GM15510 (cell line): ENCODE results near the gene SYT6.

Experiments used
- POLR2A ChIP-seq: IDR thresholded peaks from 3 replicates; pipeline ENCODE4 v1.6.1; 2011; ENCODE audit warnings: borderline replicate concordance; ENCODE audit not compliant: insufficient read length; ENCODE audit errors: extremely low read depth

SYT6 gene

DNA sequence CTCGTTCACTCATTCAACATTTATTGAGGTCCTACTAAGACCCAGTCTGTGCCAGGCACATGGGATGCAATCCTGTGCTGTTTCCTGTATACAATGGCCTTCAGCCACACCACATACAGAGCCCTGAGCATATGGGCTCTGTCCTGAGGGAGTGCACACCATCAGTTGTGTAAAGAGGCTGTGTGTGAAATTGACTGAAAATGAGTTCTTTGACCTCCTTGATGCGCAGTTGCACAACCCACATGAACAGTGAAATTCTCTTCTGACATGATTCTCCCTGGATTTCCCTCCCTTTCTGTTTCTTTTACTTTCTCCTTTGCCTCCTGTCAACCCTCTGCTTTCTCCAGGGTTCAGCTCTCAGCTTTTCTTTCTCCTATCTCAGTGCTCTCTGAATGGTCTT lies 6.3 kb upstream of the SYT6 start:
- TF ChIP-seq POLR2A, result no peak

DNA sequence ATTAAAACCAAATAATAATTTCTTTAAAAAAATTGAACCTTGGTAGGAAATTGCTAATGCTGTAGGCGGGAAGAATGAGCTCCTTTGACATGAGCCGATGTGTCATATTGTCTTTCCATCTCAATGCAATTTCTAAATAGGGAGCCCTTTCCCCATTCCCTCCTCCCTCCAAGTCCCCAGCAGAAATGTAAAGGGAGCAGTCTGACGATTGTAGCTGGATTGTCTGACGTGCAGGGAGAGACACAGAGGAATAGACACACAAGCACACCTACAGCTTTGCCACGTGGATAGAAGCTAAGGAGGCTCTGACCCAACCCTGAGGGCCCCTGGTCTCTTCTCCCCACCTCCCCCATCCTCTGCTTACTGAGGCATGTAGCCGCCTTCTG lies 3.6 kb upstream of the SYT6 start:
- no peak for TF ChIP-seq POLR2A

- no peak for TF ChIP-seq POLR2A
Observed at GRCh38 chr1:114156538-114157274, 3.0 kb upstream of the SYT6 start.

DNA sequence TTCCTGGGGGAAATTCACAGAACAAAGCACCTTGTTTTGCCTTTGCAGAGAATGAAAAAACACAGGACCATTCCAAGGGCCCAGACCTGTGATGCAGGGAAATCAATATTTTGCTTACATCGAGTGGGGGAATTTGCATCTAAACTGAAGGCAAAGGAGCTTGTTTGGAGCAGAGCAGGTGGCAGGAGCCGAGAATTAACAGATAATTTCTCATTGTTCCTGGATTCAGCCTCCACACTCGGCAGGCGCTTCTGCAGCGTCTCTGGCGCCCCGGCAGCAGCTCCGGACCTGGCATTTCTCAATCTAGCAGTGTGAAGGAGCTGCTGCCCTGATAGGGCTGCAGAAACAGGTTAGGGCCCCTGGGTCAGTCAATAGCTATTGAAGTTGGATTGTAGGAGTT lies 2.0 kb upstream of the SYT6 start:
- no peak for TF ChIP-seq POLR2A

- TF ChIP-seq POLR2A, result no peak
Observed at GRCh38 chr1:114154963-114155322, 1.3 kb upstream of the SYT6 start.

DNA sequence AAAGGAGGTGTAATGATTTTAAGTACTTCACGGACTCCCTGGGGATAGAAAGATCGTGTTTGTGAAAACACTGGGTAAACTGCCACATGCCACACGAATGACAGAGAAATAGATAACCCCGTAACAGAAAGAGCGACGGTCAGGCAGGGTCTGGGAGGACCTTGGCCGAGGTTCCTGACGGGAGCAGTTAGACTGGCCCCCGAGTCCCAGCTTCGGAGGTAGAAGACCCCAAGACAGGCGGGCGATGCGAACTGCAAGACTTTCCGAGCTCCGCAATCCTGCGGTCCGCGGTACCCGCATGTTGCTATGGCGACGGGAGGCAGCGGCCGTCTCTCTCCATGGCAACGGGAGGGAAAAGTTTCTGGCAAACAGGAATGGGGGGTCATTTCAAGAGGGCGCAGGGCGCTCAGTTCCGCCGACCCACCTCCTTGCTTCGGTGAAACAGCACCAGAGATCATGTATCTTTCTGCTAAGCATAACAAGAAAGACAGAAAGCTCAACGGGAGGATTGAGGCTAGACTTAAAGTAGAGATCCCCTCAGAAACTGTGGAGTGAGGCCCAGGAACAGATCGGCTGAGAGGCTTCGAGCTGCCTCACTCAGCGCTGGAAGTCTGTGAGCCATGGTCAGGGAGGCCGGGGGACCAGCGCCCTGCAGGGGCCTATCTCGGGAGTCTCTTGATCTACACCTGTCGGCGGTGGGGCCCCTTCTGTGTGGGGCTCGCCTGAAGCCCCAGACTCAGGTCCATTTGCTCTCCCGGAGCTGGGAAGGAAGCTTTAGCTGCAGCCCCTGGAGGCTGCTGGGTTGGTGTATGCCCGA lies 685 bp upstream of the SYT6 start:
- no peak for TF ChIP-seq POLR2A

DNA sequence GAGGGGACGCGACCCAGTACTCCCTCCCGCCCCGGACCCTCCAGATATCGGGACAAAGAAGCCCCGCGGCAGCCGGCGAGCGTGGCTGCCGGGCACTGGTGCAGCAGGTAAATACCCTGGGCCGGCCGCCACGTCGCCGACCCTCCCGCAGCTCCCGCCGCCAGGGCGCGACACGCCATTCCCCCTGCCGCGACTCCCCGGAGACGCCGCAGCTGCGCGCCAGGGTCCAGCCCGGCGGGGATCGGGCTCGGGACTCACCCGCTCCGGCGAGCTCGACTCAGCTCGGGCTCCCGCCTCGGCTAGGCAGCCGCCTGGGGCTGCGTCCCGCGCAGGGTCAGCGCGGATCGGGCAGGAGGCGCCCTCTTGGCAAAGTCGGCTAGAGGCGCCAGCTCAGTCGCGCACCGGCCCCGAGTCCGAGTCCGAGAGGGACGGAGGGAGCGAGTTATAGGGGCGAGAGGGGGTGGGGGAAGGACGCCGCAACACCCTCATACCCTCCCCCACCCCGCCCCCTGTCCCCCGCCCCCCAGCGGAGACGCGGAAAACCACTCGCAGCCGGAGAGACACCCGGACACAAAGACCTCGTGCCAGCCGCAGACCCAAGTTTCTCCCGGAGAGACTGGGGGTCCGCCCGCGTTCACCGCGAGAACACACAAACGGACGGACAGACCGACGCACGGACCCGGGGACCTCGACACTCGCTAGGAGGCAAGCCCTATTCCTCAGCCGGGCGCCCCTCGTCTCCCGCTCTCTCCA lies 985 bp downstream of the SYT6 start:
- TF ChIP-seq POLR2A, result no peak

DNA sequence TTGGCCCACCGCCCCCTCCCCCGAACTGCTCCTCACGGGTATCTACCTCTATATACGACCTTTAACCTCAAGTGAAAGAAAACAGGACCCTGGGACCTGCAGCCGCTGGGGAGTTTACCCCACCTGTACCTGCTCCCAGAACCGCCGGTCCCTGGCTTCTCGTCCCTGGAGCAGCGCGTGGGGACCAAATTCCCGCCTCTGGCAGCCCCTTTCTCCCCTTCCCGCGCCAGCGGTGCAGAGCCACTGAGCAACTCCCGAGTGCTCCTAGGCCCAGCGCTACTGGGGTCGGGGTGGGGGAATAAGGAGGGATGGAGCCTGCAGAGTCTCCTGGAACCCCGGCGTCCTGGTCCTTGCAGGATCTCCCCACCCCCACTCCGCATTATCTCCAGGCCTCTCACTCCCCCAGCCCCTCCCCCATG lies 1.6 kb downstream of the SYT6 start:
- TF ChIP-seq POLR2A, result no peak

- TF ChIP-seq POLR2A, result no peak
Observed at GRCh38 chr1:114150016-114150415, 3.7 kb downstream of the SYT6 start.

GRCh38 chr1:114149211-114149610 lies 4.5 kb downstream of the SYT6 start:
- TF ChIP-seq POLR2A, result no peak

GRCh38 chr1:114145504-114146151 lies 8.0 kb downstream of the SYT6 start:
- no peak for TF ChIP-seq POLR2A

DNA sequence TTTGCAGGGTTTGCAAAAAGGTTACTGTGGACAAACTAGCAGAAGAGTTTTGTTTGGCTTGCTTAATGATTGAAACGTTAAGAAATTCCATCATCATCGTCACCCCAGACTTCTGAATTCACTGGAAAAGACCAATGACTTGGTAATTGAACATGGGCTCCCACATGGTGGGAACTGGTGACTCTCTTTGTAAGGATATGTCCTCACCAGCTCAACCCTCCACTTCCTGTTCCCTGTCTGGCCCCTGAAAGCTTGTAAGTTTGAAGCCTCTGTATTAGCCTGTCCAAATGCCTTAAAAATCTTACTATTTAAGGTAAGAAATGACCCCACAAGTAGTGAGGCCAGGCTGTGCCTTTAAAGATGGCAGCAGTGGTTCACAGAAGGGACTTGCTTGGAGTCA lies 9.7 kb downstream of the SYT6 start:
- no peak for TF ChIP-seq POLR2A

GRCh38 chr1:114139540-114139939 lies 14.1 kb downstream of the SYT6 start:
- TF ChIP-seq POLR2A, result no peak

DNA sequence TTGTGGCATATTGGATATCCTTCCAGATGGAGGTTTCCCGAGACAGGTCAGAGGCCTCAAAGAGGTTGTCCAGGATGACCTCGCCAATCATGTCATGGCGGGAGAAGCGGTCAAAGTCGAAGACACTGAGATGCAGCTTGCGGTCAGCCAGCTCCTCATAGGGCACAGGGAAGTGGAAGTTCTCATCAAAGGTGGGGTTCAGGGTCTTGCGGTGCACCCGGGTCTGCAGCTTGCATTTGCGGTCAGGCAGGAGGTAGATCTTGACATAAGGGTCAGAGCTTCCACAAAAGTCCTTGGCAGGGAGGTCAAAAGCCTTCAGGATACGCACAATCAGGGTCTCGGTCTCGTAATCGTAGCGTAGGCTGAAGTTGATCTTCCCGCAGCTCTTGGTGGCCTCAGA lies 16.2 kb downstream of the SYT6 start:
- no peak for TF ChIP-seq POLR2A

DNA sequence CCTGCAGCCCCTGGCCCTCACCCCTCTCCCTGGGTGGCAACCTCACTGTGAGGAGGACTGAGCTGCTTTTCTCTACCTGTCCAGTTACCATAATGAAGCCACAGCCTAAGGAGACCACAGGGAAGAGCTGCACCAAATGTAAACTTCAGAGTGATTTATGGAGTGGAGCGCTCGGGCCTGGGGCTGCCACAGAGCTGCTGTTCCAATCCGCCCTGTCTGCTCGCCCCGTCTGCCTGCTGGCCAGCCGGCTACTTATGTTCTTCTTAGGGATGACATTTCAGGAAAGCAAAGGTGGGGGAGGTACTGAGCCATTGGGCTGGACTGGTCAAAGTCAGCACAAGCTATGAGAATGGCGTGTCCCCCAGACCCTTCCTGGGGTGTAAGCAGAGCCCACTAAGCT lies 17.9 kb downstream of the SYT6 start:
- TF ChIP-seq POLR2A, result no peak
